MCF 10A (cell line): ENCODE results near the gene BAG1. TPM values are rescaled to one million over a fixed set of nuclear protein-coding genes. Genes with fewer than 3 reads are reported as not detected.

Source experiments
- BruUV-seq: library from RNA; stranded (reverse); fragments of 400-500 nt; replicated peaks from 2 replicates; lab custom pipeline; 2021; lab: Mats Ljungman, UMichigan
- CTCF ChIA-PET: fragments of 300-600 bp; sonication (Branson Sonifier 250); formaldehyde crosslinking; extraction: SDS; loops from one replicate; lab custom pipeline; 2021; ENCODE audit warnings: antibody characterized with exemption, inconsistent platforms; lab: Yijun Ruan, JAX
- POLR2A ChIA-PET: fragments of 300-600, 350-650 bp; sonication (Branson Sonifier 250); formaldehyde crosslinking; extraction: SDS; loops from one replicate; lab custom pipeline; 2020; ENCODE audit warnings: antibody characterized with exemption, inconsistent platforms; lab: Yijun Ruan, JAX
- DNase-seq: peaks from one replicate; pipeline ENCODE4 v3.0.0-alpha.2; 2018; ENCODE audit not compliant: unreplicated experiment
- H3K27ac Mint-ChIP-seq: one replicate; pipeline ENCODE4 v1.8.0; 2022; ENCODE audit warnings: mild to moderate bottlenecking, low read depth, mixed read lengths; ENCODE audit not compliant: unreplicated experiment
- H3K27me3 Mint-ChIP-seq: one replicate; pipeline ENCODE4 v1.8.0; 2022; ENCODE audit warnings: mixed read lengths; ENCODE audit not compliant: insufficient read depth, unreplicated experiment
- H3K36me3 Mint-ChIP-seq: one replicate; pipeline ENCODE4 v1.8.0; 2022; ENCODE audit warnings: mild to moderate bottlenecking, moderate library complexity, mixed read lengths; ENCODE audit not compliant: insufficient read depth, unreplicated experiment
- H3K4me1 Mint-ChIP-seq: one replicate; pipeline ENCODE4 v1.8.0; 2022; ENCODE audit warnings: mixed read lengths; ENCODE audit not compliant: insufficient read depth, unreplicated experiment
- H3K4me3 Mint-ChIP-seq: one replicate; pipeline ENCODE4 v1.8.0; 2022; ENCODE audit warnings: mild to moderate bottlenecking, moderate library complexity, mixed read lengths; ENCODE audit not compliant: unreplicated experiment
- H3K9me3 Mint-ChIP-seq: one replicate; pipeline ENCODE4 v1.8.0; 2022; ENCODE audit warnings: mixed read lengths; ENCODE audit not compliant: unreplicated experiment
- intact Hi-C: fragments of 100-400 bp; cut with micrococcal nuclease; formaldehyde crosslinking; loops from 2 replicates; pipeline ENCODE4 v1.14.1; 2022
- total RNA-seq: library from RNA; stranded (reverse); gene quantifications from 2 replicates; pipeline ENCODE4 v1.2.3, GENCODE V29; 2022
- TF ChIP-seq, protein P1 (sequence below): fragments of 200-600 bp; IDR thresholded peaks from one replicate; pipeline ENCODE4 v1.8.0; 2022; ENCODE audit warnings: antibody characterized with exemption, mild to moderate bottlenecking; ENCODE audit not compliant: unreplicated experiment

The BAG1 gene
- total RNA-seq, 1 experiment from 2014 or later, result 91.8 TPM

DNA sequence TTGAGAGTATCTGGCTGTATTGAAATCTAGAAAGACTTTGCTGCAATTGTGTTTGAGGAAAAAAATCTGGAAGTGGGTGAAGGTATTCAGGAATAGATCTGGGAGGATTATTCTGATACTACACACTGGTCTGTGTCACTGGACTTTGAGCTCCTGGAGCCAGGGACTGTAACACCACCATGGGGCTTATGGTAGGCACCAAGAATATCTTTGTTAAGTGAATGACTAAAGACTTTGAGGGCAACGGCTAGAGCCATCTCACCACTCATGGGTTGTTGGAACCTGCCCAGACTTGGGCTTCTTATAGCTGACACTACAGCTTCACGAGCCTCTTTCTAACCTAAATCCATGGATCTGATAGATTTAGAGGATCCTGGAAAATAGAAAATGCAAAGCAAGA is 36.0 kb upstream of the BAG1 start:
- Mint-ChIP-seq H3K27me3 (no peaks in the 10 kb centered on the region), H3K36me3 (no peaks in the 10 kb centered on the region), H3K4me3 (no peak overlapping the region), H3K9me3 (no peaks in the 10 kb centered on the region), H3K27ac (peak overlapping the region; percentile 67), H3K4me1 (peaks cover 30% of the 10 kb centered on the region)
- TF ChIP-seq, protein P1, sequence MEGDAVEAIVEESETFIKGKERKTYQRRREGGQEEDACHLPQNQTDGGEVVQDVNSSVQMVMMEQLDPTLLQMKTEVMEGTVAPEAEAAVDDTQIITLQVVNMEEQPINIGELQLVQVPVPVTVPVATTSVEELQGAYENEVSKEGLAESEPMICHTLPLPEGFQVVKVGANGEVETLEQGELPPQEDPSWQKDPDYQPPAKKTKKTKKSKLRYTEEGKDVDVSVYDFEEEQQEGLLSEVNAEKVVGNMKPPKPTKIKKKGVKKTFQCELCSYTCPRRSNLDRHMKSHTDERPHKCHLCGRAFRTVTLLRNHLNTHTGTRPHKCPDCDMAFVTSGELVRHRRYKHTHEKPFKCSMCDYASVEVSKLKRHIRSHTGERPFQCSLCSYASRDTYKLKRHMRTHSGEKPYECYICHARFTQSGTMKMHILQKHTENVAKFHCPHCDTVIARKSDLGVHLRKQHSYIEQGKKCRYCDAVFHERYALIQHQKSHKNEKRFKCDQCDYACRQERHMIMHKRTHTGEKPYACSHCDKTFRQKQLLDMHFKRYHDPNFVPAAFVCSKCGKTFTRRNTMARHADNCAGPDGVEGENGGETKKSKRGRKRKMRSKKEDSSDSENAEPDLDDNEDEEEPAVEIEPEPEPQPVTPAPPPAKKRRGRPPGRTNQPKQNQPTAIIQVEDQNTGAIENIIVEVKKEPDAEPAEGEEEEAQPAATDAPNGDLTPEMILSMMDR, result no peak
- POLR2A ChIA-PET, result interaction anchor here (1.6 kb wide), 1 partner anchor 69 kb away, joined by 4 read pairs; no protein-coding TSS in a partner anchor
- intact Hi-C loops, result no loop called here
- BruUV-seq, result no TSS peak
- CTCF ChIA-PET, result interaction anchor here (0.6 to 0.9 kb wide), 3 partner anchors 43 to 348 kb away, joined by 3 read pairs; no protein-coding TSS in a partner anchor
- DNase-seq, result no peak

DNA sequence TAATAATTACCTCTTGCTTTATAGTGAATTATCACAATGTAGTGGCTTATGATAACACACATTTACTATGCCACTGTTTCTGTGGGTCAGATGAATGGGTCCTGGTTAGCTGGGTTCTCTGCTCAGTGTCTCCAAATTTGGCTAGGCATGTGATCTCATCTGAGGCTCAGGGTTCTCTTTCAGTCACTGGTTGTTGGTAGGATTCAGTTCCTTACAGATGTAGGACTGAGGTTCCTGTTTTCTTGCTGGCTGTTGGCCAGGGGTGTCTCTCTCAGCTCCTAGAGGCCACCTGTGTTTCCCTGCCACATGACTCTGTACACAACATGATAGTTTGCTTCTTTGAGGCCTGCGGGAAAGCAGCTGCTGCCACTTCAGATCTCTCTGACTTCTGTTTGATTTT is 32.9 kb upstream of the BAG1 start:
- peak; percentile 5 for DNase-seq
- Mint-ChIP-seq H3K9me3 (no peaks in the 10 kb centered on the region), H3K4me1 (peaks cover 49% of the 10 kb centered on the region), H3K27me3 (no peaks in the 10 kb centered on the region), H3K27ac (peak overlapping the region; percentile 59), H3K4me3 (peak overlapping the region; percentile 19), H3K36me3 (peaks cover 16% of the 10 kb centered on the region)
- intact Hi-C loops, result no loop called here
- POLR2A ChIA-PET, result interaction anchor here (1.2 to 2.2 kb wide), 3 partner anchors 10 to 22 kb away, joined by 4 to 12 read pairs (median 6); no protein-coding TSS in a partner anchor
- BruUV-seq, result no TSS peak
- CTCF ChIA-PET, result interaction anchor here (0.9 to 2.3 kb wide), 5 partner anchors 10 to 76 kb away, joined by 3 to 13 read pairs (median 6); no protein-coding TSS in a partner anchor
- TF ChIP-seq, protein P1, result no peak

DNA sequence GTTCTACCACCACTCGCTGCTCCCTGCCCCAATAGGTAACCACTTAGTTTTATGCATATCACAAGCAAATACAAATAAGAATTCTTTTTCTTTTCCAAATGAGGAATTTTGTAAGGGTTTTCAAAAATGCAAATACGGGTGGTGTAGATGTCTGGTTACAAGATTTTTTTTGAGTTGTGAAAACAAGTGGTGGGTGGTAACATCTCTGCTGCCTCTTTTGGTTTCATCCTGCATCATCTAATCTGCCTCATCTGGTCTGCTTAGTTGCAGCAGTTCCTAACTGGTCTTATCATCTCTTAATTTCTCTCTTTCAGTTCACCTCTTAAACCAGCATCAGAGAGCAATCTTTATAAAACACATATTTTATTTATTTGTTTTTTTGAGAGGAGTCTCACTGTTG is 31.1 kb upstream of the BAG1 start:
- Mint-ChIP-seq H3K27ac (peak overlapping the region; percentile 59), H3K9me3 (no peaks in the 10 kb centered on the region), H3K36me3 (peaks cover 28% of the 10 kb centered on the region), H3K4me1 (peaks cover 56% of the 10 kb centered on the region), H3K27me3 (no peaks in the 10 kb centered on the region), H3K4me3 (no peak overlapping the region)
- no peak for DNase-seq
- intact Hi-C loops, result no loop called here
- BruUV-seq, result no TSS peak
- ChIA-PET POLR2A (interaction anchor here (1.2 to 1.8 kb wide), 3 partner anchors 9 to 31 kb away, joined by 6 read pairs; partner anchors contain the start of genes BAG1 and CHMP5), CTCF (interaction anchor here (0.9 to 2.3 kb wide), 3 partner anchors 8 to 84 kb away, joined by 3 to 13 read pairs (median 9); no protein-coding TSS in a partner anchor)
- TF ChIP-seq, protein P1, result no peak

DNA sequence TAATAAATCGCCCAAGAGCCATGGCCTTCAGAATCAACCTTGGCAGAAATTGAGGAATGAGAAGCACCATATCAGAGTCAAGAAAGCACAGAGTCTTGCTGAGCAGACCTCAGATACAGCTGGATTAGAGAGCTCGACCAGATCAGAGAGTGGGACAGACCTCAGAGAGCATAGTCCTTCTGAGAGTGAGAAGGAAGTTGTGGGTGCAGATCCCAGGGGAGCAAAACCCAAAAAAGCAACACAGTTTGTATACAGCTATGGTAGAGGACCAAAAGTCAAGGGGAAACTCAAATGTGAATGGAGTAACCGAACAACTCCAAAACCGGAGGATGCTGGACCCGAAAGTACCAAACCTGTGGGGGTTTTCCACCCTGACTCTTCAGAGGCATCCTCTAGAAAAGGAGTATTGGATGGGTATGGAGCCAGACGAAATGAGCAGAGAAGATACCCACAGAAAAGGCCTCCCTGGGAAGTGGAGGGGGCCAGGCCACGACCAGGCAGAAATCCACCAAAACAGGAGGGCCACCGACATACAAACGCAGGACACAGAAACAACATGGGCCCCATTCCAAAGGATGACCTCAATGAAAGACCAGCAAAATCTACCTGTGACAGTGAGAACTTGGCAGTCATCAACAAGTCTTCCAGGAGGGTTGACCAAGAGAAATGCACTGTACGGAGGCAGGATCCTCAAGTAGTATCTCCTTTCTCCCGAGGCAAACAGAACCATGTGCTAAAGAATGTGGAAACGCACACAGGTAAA is 30.3 kb upstream of the BAG1 start:
- CTCF ChIA-PET, result no interaction called here

More for the DNA sequence above, 30.3 kb upstream of the BAG1 start:
- POLR2A ChIA-PET, result interaction anchor here (1.8 kb wide), 1 partner anchor 10 kb away, joined by 6 read pairs; no protein-coding TSS in a partner anchor
- Mint-ChIP-seq H3K36me3 (peaks cover 32% of the 10 kb centered on the region), H3K4me1 (peaks cover 56% of the 10 kb centered on the region), H3K27ac (peak overlapping the region; percentile 4), H3K4me3 (no peak overlapping the region), H3K9me3 (no peaks in the 10 kb centered on the region), H3K27me3 (no peaks in the 10 kb centered on the region)
- intact Hi-C loops, result no loop called here
- BruUV-seq, result no TSS peak
- DNase-seq, result no peak
- TF ChIP-seq, protein P1, result no peak
